Bronchial epithelial cell (primary cell): ENCODE results near the gene EMID1. TPM values are rescaled to one million over a fixed set of nuclear protein-coding genes. Genes with fewer than 3 reads are reported as not detected.

ENCODE experiments used
- DNase-seq: peaks from one replicate; pipeline ENCODE4 v3.0.0-alpha.2; 2010; ENCODE audit warnings: low read depth
- FAIRE-seq: peaks from 2 replicates; lab custom pipeline; 2011; peaks lifted over from hg19 to GRCh38; lab: Jason Lieb, UNC
- H3K27me3 ChIP-seq: 2 replicates; pipeline ENCODE4 v1.5.1; 2011; ENCODE audit warnings: low read length; ENCODE audit not compliant: control insufficient read depth, insufficient read depth
- H3K36me3 ChIP-seq: 2 replicates; pipeline ENCODE4 v1.5.1; 2011; ENCODE audit warnings: low read length; ENCODE audit not compliant: control insufficient read depth, insufficient read depth
- H3K4me3 ChIP-seq: 2 replicates; pipeline ENCODE4 v1.5.1; 2011; ENCODE audit warnings: mild to moderate bottlenecking, low read depth, low read length, control low read depth
- CTCF ChIP-seq: IDR thresholded peaks from 2 replicates; pipeline ENCODE4 v1.5.1; 2011; ENCODE audit warnings: mild to moderate bottlenecking, moderate library complexity, low read length, control low read depth, inconsistent platforms; ENCODE audit not compliant: insufficient read depth, severe bottlenecking
- total RNA-seq: library from RNA; depleted of rRNA; stranded (reverse); fragments of >200 nt; gene quantifications from 2 replicates; pipeline ENCODE4 v1.2.1, GENCODE V29; 2014

The EMID1 gene
- total RNA-seq, 1 donor from 2014 or later: not detected

DNA sequence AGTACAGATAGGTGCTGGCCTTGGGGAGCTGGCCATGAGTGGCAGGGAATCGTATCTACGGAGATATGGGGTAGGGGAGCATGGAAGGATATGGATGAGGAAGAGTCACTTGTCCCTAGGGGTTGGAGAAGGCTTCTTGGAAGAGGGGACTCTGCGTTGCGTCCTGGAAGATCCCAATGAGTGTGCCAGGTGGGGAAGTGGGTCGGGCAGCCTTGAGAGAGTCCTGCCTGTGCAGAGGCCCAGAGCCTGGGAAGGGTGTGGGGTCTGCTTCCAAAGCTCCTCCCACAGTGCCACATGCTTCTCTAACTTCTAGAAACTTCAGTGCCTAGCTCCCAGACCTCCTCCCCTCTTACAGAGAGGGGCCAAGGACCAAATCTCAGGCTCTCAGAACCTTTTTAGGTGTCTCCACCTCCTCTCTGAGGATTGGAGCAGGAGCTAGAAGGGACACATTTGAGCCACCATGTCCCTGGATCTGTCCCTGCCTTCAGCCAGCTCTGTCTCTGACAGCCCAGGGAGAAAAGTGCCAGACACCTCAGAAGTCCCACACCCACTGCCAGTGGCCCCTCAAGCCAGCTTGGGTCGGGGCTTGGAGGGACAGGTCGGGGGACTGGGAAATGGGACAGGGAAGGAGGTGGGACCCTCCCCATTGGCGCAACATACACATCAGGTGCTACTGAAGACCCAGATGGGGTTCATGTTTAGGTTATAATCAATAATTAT lies 51.1 kb downstream of the EMID1 start:
- peak; percentile 28 for FAIRE-seq
- H3K36me3 ChIP-seq: no peaks in the 10 kb centered on the region
- TF ChIP-seq CTCF: no peak

DNA sequence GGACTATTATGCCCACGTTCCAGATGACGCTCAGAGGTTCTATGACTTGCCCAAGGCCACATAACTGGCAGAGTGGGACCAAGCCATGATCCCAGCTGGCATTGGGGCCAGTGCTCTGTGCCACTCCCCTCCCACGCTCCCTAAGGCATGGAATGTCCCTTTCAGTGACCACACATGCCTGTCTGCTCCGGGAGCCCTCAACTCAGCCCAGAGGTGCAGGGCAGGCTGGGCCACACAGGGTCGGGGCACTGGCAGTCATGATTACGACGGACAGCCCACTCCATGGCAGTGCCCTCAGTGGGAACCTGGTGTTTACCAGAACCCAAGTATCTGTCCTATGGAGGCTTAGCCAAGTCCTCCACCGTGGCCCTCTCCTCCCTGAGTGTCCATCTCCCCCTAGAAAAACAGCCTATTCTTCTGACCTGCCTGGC lies 52.1 kb downstream of the EMID1 start:
- DNase-seq (no peak), FAIRE-seq (no peak)
- Histone ChIP-seq H3K36me3 (no peaks in the 10 kb centered on the region), H3K27me3 (no peaks in the 10 kb centered on the region), H3K4me3 (no peak overlapping the region)
- no peak for TF ChIP-seq CTCF

More for the DNA sequence above, 51.1 kb downstream of the EMID1 start:
- H3K4me3 ChIP-seq: no peak overlapping the region
- H3K27me3 ChIP-seq: no peaks in the 10 kb centered on the region
- no peak for DNase-seq

- Histone ChIP-seq H3K36me3 (peaks cover 1% of the 10 kb centered on the region), H3K27me3 (no peaks in the 10 kb centered on the region), H3K4me3 (no peak overlapping the region)
- no peak for TF ChIP-seq CTCF
- DNase-seq (no peak), FAIRE-seq (no peak)
These were observed 52.9 kb downstream of the EMID1 start for GRCh38 chr22:29258407-29259252.

DNA sequence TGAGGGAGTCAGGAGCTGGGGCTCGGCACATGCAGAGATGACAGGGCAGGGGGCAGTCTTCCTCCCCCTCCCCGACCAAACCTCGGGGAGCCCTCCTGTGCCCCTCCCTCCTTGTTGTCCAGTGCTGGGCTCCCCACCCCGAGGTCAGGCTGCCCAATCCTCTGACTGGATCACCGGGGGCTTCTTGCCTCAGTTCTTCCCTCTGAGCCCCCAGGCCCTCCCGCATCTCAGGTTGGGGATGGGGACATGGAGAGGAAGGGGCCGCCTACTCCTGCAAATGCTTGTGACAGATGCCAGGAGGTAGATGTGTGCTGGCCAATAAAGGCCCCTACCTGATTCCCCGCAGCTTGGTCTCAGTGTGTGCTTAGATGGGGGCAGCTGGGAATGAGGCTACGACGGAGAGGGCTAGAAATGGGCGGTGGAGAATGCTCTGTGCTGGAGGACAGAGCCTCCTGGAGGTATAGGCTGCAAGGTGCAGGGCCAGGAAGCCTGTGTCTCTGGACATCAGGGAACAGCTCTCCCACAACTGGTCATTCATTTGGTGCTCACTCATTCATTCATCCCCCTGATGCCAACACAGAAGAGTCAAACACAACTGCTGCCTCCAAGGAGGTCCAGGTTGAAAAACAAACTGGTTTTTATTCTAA lies 53.7 kb downstream of the EMID1 start:
- H3K27me3 ChIP-seq: no peaks in the 10 kb centered on the region
- TF ChIP-seq CTCF: peak; percentile 9
- no peak overlapping the region for H3K4me3 ChIP-seq
- H3K36me3 ChIP-seq: peaks cover 7% of the 10 kb centered on the region
- FAIRE-seq: peak; percentile 28
- DNase-seq: no peak

- FAIRE-seq: no peak
- Histone ChIP-seq H3K4me3 (no peak overlapping the region), H3K27me3 (no peaks in the 10 kb centered on the region), H3K36me3 (peaks cover 8% of the 10 kb centered on the region)
- DNase-seq: no peak
- TF ChIP-seq CTCF: no peak
These were observed 54.4 kb downstream of the EMID1 start for GRCh38 chr22:29260031-29260560.
